ENCODE measurements around the gene ELMO1.

Gene ELMO1

DNA sequence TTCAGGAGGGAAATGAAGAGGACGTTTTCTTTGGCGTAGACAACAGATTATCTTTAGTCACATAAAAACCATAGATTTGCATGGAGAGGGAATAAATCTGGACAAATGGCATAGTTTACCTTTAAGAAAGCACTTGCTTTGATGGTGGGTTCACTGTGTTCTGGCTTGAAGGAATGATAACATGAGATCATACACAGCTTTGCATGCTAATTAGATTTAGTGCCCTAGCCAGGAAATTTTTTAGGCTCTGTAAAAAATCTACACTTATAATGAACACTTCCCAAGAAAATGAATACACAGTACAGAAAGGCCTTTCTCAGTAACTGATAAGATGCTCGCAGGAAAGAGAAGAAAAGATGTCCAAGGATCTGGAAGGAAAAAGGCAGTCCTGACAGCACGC lies 506.1 kb downstream of the ELMO1 start:
- Histone ChIP-seq H2BK5ac (ENCODE audit: low read length) (no peak overlapping the region), H3K4me2 (ENCODE audit: low read length) (no peak overlapping the region), H3K27me3 (ENCODE audit: insufficient read depth, low read length, poor library complexity) (no peaks in the 10 kb centered on the region), H3K79me1 (ENCODE audit: low read length) (no peaks in the 10 kb centered on the region), H2BK15ac (replicated peaks; ENCODE audit: low read depth) (no peak overlapping the region), H3K4me3 (ENCODE audit: low read length) (no peak overlapping the region), H2AK5ac (ENCODE audit: low read length) (no peak overlapping the region), H3K18ac (ENCODE audit: low read length) (no peak overlapping the region), H3K36me3 (ENCODE audit: control insufficient read depth, insufficient read depth, low read length) (no peaks in the 10 kb centered on the region), H3K79me2 (ENCODE audit: control insufficient read depth, insufficient read depth, low read length) (no peaks in the 10 kb centered on the region), H4K8ac (ENCODE audit: low read depth, low read length) (no peak overlapping the region), H3K9ac (ENCODE audit: low read length) (no peak overlapping the region), H3K4ac (ENCODE audit: low read depth, low read length) (no peak overlapping the region), H3K23ac (ENCODE audit: low read length) (no peak overlapping the region), H4K5ac (ENCODE audit: low read length) (no peak overlapping the region), H2BK120ac (ENCODE audit: low read depth, low read length) (no peak overlapping the region), H3K27ac (ENCODE audit: low read depth, low read length) (no peak overlapping the region), H3K56ac (ENCODE audit: low read length) (no peak overlapping the region), H3K4me1 (ENCODE audit: control insufficient read depth, low read depth, low read length) (no peaks in the 10 kb centered on the region)
- DNase-seq, result no peak
- no CpG with 5 or more reads among the region's 4 CpGs for WGBS (ENCODE audit: extremely low coverage, insufficient coverage, low lambda C conversion rate)

DNA sequence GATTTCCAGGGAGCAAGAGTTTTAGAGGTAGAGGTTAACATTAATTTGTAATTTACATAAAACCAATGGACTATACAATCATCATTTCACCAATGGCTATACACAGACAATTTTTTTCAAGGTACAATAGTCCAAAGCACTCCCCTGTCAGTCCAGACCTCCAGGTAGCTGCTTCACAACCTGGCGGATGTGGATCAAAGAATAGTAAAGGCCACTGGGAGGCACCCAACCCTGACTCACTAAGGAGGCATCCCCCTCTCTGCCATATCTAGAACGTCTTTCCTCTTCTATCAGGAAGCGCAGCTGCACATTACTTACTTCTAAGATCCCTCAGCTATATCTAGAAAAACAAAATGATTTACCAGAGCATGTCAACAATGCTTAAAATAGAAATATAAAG lies 506.6 kb downstream of the ELMO1 start:
- H3K27me3 ChIP-seq (ENCODE audit: insufficient read depth, low read length, poor library complexity), result no peaks in the 10 kb centered on the region
- H3K4me2 ChIP-seq (ENCODE audit: low read length), result no peak overlapping the region
- no peaks in the 10 kb centered on the region for H3K36me3 ChIP-seq (ENCODE audit: control insufficient read depth, insufficient read depth, low read length)
- H3K79me1 ChIP-seq (ENCODE audit: low read length), result no peaks in the 10 kb centered on the region
- no peak overlapping the region for H3K18ac ChIP-seq (ENCODE audit: low read length)
- H3K4ac ChIP-seq (ENCODE audit: low read depth, low read length), result no peak overlapping the region
- no peak overlapping the region for H3K23ac ChIP-seq (ENCODE audit: low read length)
- H3K4me3 ChIP-seq (ENCODE audit: low read length), result no peak overlapping the region
- no peak overlapping the region for H2AK5ac ChIP-seq (ENCODE audit: low read length)
- H3K27ac ChIP-seq (ENCODE audit: low read depth, low read length), result no peak overlapping the region
- no peaks in the 10 kb centered on the region for H3K4me1 ChIP-seq (ENCODE audit: control insufficient read depth, low read depth, low read length)
- WGBS (ENCODE audit: extremely low coverage, insufficient coverage, low lambda C conversion rate), result no CpG with 5 or more reads among the region's 3 CpGs
- no peak overlapping the region for H3K9ac ChIP-seq (ENCODE audit: low read length)
- H2BK15ac ChIP-seq (replicated peaks; ENCODE audit: low read depth), result no peak overlapping the region
- H3K56ac ChIP-seq (ENCODE audit: low read length), result no peak overlapping the region
- DNase-seq, result no peak
- no peak overlapping the region for H2BK5ac ChIP-seq (ENCODE audit: low read length)
- H4K5ac ChIP-seq (ENCODE audit: low read length), result no peak overlapping the region
- H4K8ac ChIP-seq (ENCODE audit: low read depth, low read length), result no peak overlapping the region
- no peaks in the 10 kb centered on the region for H3K79me2 ChIP-seq (ENCODE audit: control insufficient read depth, insufficient read depth, low read length)
- H2BK120ac ChIP-seq (ENCODE audit: low read depth, low read length), result no peak overlapping the region

DNA sequence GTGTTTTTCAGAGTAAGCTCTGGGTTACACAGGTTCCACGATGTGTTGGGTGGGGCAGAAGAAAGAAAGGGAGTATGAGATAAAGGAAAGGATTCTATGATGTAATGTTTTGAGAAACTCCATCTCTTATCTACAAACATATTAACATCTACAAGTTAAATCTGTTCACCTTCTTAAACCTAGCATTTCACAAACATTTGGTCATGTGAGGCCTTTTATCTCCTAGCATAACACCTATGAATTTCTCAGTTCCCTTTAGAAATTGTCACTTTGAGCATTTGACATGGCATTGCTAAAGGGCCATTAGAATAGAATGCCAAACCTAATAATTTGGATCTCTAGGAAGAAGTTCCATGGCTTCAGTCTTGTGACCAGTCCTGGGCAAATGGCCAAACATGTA lies 507.3 kb downstream of the ELMO1 start:
- Histone ChIP-seq H3K79me1 (ENCODE audit: low read length) (no peaks in the 10 kb centered on the region), H3K79me2 (ENCODE audit: control insufficient read depth, insufficient read depth, low read length) (no peaks in the 10 kb centered on the region), H3K4me2 (ENCODE audit: low read length) (no peak overlapping the region), H2BK5ac (ENCODE audit: low read length) (no peak overlapping the region), H2AK5ac (ENCODE audit: low read length) (no peak overlapping the region), H3K4me3 (ENCODE audit: low read length) (no peak overlapping the region), H4K5ac (ENCODE audit: low read length) (no peak overlapping the region), H3K18ac (ENCODE audit: low read length) (no peak overlapping the region), H3K9ac (ENCODE audit: low read length) (no peak overlapping the region), H3K56ac (ENCODE audit: low read length) (no peak overlapping the region), H3K36me3 (ENCODE audit: control insufficient read depth, insufficient read depth, low read length) (no peaks in the 10 kb centered on the region), H3K4me1 (ENCODE audit: control insufficient read depth, low read depth, low read length) (no peaks in the 10 kb centered on the region), H2BK120ac (ENCODE audit: low read depth, low read length) (no peak overlapping the region), H2BK15ac (replicated peaks; ENCODE audit: low read depth) (no peak overlapping the region), H3K4ac (ENCODE audit: low read depth, low read length) (no peak overlapping the region), H3K23ac (ENCODE audit: low read length) (no peak overlapping the region), H4K8ac (ENCODE audit: low read depth, low read length) (no peak overlapping the region), H3K27ac (ENCODE audit: low read depth, low read length) (no peak overlapping the region), H3K27me3 (ENCODE audit: insufficient read depth, low read length, poor library complexity) (no peaks in the 10 kb centered on the region)
- WGBS (ENCODE audit: extremely low coverage, insufficient coverage, low lambda C conversion rate), result no CpG with 5 or more reads among the region's 1 CpG
- DNase-seq, result no peak

DNA sequence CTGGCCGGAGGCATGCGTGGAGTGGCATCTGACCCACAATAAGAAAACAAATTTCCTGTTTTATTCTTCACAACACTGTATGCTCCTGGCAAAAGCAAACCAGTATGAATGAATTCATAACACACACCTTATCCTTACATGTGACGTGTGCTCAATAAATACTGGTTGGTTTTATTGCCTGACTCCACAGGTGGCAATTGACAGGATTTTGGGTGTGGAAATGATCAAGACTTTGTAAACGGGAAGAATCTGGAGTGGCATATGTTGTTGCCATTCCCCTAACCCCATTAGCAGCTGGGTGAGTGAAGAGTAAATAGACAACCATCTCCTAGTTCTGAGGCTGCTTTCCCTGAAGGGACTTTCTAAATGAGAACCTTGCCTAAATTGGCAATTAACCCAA lies 508.8 kb downstream of the ELMO1 start:
- H3K27ac ChIP-seq (ENCODE audit: low read depth, low read length), result no peak overlapping the region
- no peak overlapping the region for H3K4me3 ChIP-seq (ENCODE audit: low read length)
- no peak overlapping the region for H2BK15ac ChIP-seq (replicated peaks; ENCODE audit: low read depth)
- no peaks in the 10 kb centered on the region for H3K4me1 ChIP-seq (ENCODE audit: control insufficient read depth, low read depth, low read length)
- H3K4ac ChIP-seq (ENCODE audit: low read depth, low read length), result no peak overlapping the region
- no peak overlapping the region for H2BK120ac ChIP-seq (ENCODE audit: low read depth, low read length)
- no peaks in the 10 kb centered on the region for H3K36me3 ChIP-seq (ENCODE audit: control insufficient read depth, insufficient read depth, low read length)
- no CpG with 5 or more reads among the region's 4 CpGs for WGBS (ENCODE audit: extremely low coverage, insufficient coverage, low lambda C conversion rate)
- H3K79me2 ChIP-seq (ENCODE audit: control insufficient read depth, insufficient read depth, low read length), result no peaks in the 10 kb centered on the region
- H3K18ac ChIP-seq (ENCODE audit: low read length), result no peak overlapping the region
- H4K8ac ChIP-seq (ENCODE audit: low read depth, low read length), result no peak overlapping the region
- H4K5ac ChIP-seq (ENCODE audit: low read length), result no peak overlapping the region
- no peaks in the 10 kb centered on the region for H3K79me1 ChIP-seq (ENCODE audit: low read length)
- no peak overlapping the region for H2BK5ac ChIP-seq (ENCODE audit: low read length)
- no peak overlapping the region for H3K56ac ChIP-seq (ENCODE audit: low read length)
- DNase-seq, result no peak
- no peak overlapping the region for H3K23ac ChIP-seq (ENCODE audit: low read length)
- H3K27me3 ChIP-seq (ENCODE audit: insufficient read depth, low read length, poor library complexity), result no peaks in the 10 kb centered on the region
- H3K9ac ChIP-seq (ENCODE audit: low read length), result no peak overlapping the region
- H2AK5ac ChIP-seq (ENCODE audit: low read length), result no peak overlapping the region
- H3K4me2 ChIP-seq (ENCODE audit: low read length), result no peak overlapping the region

DNA sequence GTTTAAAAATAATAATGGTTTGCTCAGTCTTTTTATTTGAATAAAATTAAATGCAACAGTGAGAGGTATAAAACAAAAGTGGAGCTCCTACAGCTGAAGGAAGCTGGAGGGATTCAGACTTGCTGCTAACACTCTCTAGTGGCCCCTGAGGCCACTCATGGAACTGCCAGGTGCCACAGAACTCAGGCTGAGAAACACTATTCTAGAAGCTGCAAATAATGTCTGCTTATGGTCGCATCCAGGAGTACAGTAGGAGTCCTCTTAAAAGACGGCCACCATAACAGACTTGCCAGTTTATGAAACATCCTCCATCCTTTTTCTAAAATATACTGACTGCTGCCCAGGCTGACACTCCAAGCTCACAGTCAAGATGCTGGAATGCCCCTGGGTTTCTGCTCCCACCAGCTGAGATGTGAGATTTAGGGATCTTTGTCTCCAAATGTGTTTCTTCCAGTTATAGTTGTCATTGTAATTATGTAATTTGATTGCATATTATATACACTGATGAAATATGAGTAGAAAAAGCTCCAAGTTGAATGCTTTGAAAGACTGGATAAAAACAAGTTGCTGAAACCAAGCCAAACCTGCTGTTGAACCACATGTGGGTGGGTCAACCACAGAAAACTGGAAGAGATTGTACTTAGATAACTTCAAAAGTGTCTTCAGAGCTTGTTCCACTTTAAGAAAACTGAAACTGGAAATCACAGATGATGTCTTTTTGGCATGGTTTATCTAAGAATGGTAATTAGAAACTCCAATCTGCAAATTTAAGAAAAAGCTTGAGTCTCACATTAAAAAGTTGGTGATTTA lies 510.7 kb downstream of the ELMO1 start:
- H3K4ac ChIP-seq (ENCODE audit: low read depth, low read length), result no peak overlapping the region
- no peaks in the 10 kb centered on the region for H3K79me2 ChIP-seq (ENCODE audit: control insufficient read depth, insufficient read depth, low read length)
- H4K5ac ChIP-seq (ENCODE audit: low read length), result no peak overlapping the region
- no peak overlapping the region for H3K23ac ChIP-seq (ENCODE audit: low read length)
- no peaks in the 10 kb centered on the region for H3K27me3 ChIP-seq (ENCODE audit: insufficient read depth, low read length, poor library complexity)
- DNase-seq, result peak; percentile 17
- peaks cover 2% of the 10 kb centered on the region for H3K4me1 ChIP-seq (ENCODE audit: control insufficient read depth, low read depth, low read length)
- H3K27ac ChIP-seq (ENCODE audit: low read depth, low read length), result no peak overlapping the region
- no CpG with 5 or more reads among the region's 2 CpGs for WGBS (ENCODE audit: extremely low coverage, insufficient coverage, low lambda C conversion rate)
- no peak overlapping the region for H3K9ac ChIP-seq (ENCODE audit: low read length)
- no peak overlapping the region for H3K18ac ChIP-seq (ENCODE audit: low read length)
- H2BK120ac ChIP-seq (ENCODE audit: low read depth, low read length), result no peak overlapping the region
- no peak overlapping the region for H2BK5ac ChIP-seq (ENCODE audit: low read length)
- no peak overlapping the region for H3K4me3 ChIP-seq (ENCODE audit: low read length)
- no peaks in the 10 kb centered on the region for H3K79me1 ChIP-seq (ENCODE audit: low read length)
- no peak overlapping the region for H2AK5ac ChIP-seq (ENCODE audit: low read length)
- no peak overlapping the region for H3K56ac ChIP-seq (ENCODE audit: low read length)
- no peak overlapping the region for H2BK15ac ChIP-seq (replicated peaks; ENCODE audit: low read depth)
- no peaks in the 10 kb centered on the region for H3K36me3 ChIP-seq (ENCODE audit: control insufficient read depth, insufficient read depth, low read length)
- H3K4me2 ChIP-seq (ENCODE audit: low read length), result no peak overlapping the region
- no peak overlapping the region for H4K8ac ChIP-seq (ENCODE audit: low read depth, low read length)

GRCh38 chr7:36931892-36932291 lies 516.8 kb downstream of the ELMO1 start:
- H4K8ac ChIP-seq (ENCODE audit: low read depth, low read length), result no peak overlapping the region
- no peak overlapping the region for H3K23ac ChIP-seq (ENCODE audit: low read length)
- H3K18ac ChIP-seq (ENCODE audit: low read length), result no peak overlapping the region
- no peaks in the 10 kb centered on the region for H3K79me1 ChIP-seq (ENCODE audit: low read length)
- peaks cover 2% of the 10 kb centered on the region for H3K4me1 ChIP-seq (ENCODE audit: control insufficient read depth, low read depth, low read length)
- H3K27me3 ChIP-seq (ENCODE audit: insufficient read depth, low read length, poor library complexity), result no peaks in the 10 kb centered on the region
- H3K9ac ChIP-seq (ENCODE audit: low read length), result no peak overlapping the region
- H2BK15ac ChIP-seq (replicated peaks; ENCODE audit: low read depth), result no peak overlapping the region
- no peaks in the 10 kb centered on the region for H3K36me3 ChIP-seq (ENCODE audit: control insufficient read depth, insufficient read depth, low read length)
- no peak overlapping the region for H3K27ac ChIP-seq (ENCODE audit: low read depth, low read length)
- H2AK5ac ChIP-seq (ENCODE audit: low read length), result no peak overlapping the region
- H2BK120ac ChIP-seq (ENCODE audit: low read depth, low read length), result no peak overlapping the region
- no peak for DNase-seq
- H3K4ac ChIP-seq (ENCODE audit: low read depth, low read length), result no peak overlapping the region
- no peaks in the 10 kb centered on the region for H3K79me2 ChIP-seq (ENCODE audit: control insufficient read depth, insufficient read depth, low read length)
- no peak overlapping the region for H3K56ac ChIP-seq (ENCODE audit: low read length)
- no peak overlapping the region for H2BK5ac ChIP-seq (ENCODE audit: low read length)
- no peak overlapping the region for H4K5ac ChIP-seq (ENCODE audit: low read length)
- no peak overlapping the region for H3K4me3 ChIP-seq (ENCODE audit: low read length)
- no peak overlapping the region for H3K4me2 ChIP-seq (ENCODE audit: low read length)
- WGBS (ENCODE audit: extremely low coverage, insufficient coverage, low lambda C conversion rate), result no CpG with 5 or more reads among the region's 1 CpG
